K562 (cell line): ENCODE results near the gene LY6G6F. TPM values are rescaled to one million over a fixed set of nuclear protein-coding genes. Genes with fewer than 3 reads are reported as not detected.

Source experiments
- CC2D1A ChIP-seq: fragments of 450-650 bp; IDR thresholded peaks from 2 replicates; pipeline ENCODE4 v1.6.1; 2017; ENCODE audit warnings: mild to moderate bottlenecking
- CCNT2 ChIP-seq: IDR thresholded peaks from 2 replicates; pipeline ENCODE4 v1.6.1; 2011; ENCODE audit warnings: borderline replicate concordance, low read depth, mild to moderate bottlenecking, moderate library complexity, mixed read lengths, low read length; ENCODE audit not compliant: insufficient read length; ENCODE audit errors: extremely low read depth
- FOXJ3 ChIP-seq: sonication (generic); formaldehyde crosslinking; IDR thresholded peaks from 2 replicates; pipeline ENCODE4 v1.4.0; 2020; ENCODE audit warnings: mild to moderate bottlenecking, missing genetic modification reagents
- PPARD ChIP-seq: fragments of 250-450 bp; sonication (Bioruptor Pico); IDR thresholded peaks from 2 replicates; pipeline ENCODE4 v1.8.0; 2022; ENCODE audit warnings: inconsistent platforms, mild to moderate bottlenecking, moderate library complexity
- RB1 ChIP-seq: fragments of 450-650 bp; IDR thresholded peaks from 2 replicates; pipeline ENCODE4 v1.6.1; 2017; ENCODE audit warnings: low read depth, mild to moderate bottlenecking
- RBFOX2 ChIP-seq: fragments of 200-400 bp; formaldehyde crosslinking; IDR thresholded peaks from 2 replicates; pipeline ENCODE4 v1.6.1; 2017; ENCODE audit warnings: low read depth, mild to moderate bottlenecking, low read length, moderate library complexity
- SMARCB1 ChIP-seq: IDR thresholded peaks from 2 replicates; pipeline ENCODE4 v1.6.1; 2011; ENCODE audit warnings: improper control_type of control experiment, low read depth; ENCODE audit not compliant: insufficient read length
- SMARCC2 ChIP-seq: fragments of 450-650 bp; IDR thresholded peaks from 2 replicates; pipeline ENCODE4 v1.6.1; 2017; ENCODE audit warnings: antibody characterized with exemption, moderate library complexity, mild to moderate bottlenecking, low read depth
- ZNF699 ChIP-seq: fragments of 250-450 bp; sonication (Bioruptor Pico); IDR thresholded peaks from 2 replicates; pipeline ENCODE4 v1.8.0; 2021; ENCODE audit warnings: mild to moderate bottlenecking, moderate library complexity; ENCODE audit not compliant: insufficient replicate concordance
- polyA plus RNA-seq, 8 experiments: library from polyadenylated mRNA; depleted of rRNA in 4 of 8; stranded (reverse) in 5 of 8; unstranded in 3 of 8; fragments of >200 nt; fragmentation: Nextera tagmentation in 2 of 8; fragmentation: Illumina TruSeq in 1 of 8; extraction: Ambion mirVana in 2 of 8; extraction: Trizol in 1 of 8; gene quantifications; 2 replicates each; pipeline versions ENCODE4 v1.2.1 to v1.2.3, GENCODE V29; 2011 to 2014; ENCODE audit warnings: inconsistent platforms in 1 of 8, missing spikeins in 1 of 8
- total RNA-seq, 7 experiments: library from RNA; depleted of rRNA in 6 of 7; stranded (reverse); fragments of >200 nt in 6 of 7; fragmentation: Illumina TruSeq in 2 of 7; extraction: Trizol in 2 of 7; gene quantifications; 2 replicates each; pipeline versions ENCODE4 v1.2.1 to v1.2.3, GENCODE V29; 2011 to 2021; ENCODE audit warnings: low replicate concordance in 1 of 7
- TF ChIP-seq, protein P1 (sequence below): IDR thresholded peaks from 2 replicates; pipeline ENCODE4 v1.6.1; 2011; ENCODE audit warnings: borderline replicate concordance, low read depth, mild to moderate bottlenecking, moderate library complexity, low read length; ENCODE audit not compliant: insufficient read depth, poor library complexity, severe bottlenecking
- TF ChIP-seq, protein P2 (sequence below): sonication (generic); formaldehyde crosslinking; IDR thresholded peaks from 2 replicates; pipeline ENCODE4 v1.8.0; 2023; ENCODE audit warnings: missing genetic modification reagents, mild to moderate bottlenecking, borderline replicate concordance
- TF ChIP-seq, protein P3 (sequence below): fragments of 250-450 bp; sonication (Bioruptor Pico); IDR thresholded peaks from 2 replicates; pipeline ENCODE4 v1.5.0; 2021; ENCODE audit warnings: mild to moderate bottlenecking, borderline replicate concordance
- TF ChIP-seq, protein P4 (sequence below), 3 experiments: IDR thresholded peaks in 2 of 3; conservative IDR thresholded peaks in 1 of 3; 2 replicates each; pipeline ENCODE4 v1.5.1; 2011 to 2012; ENCODE audit warnings: low read length in 3 of 3, mild to moderate bottlenecking in 3 of 3, control low read depth in 2 of 3, improper control_type of control experiment in 1 of 3, inconsistent platforms in 1 of 3, low read depth in 1 of 3, mixed read lengths in 1 of 3, moderate library complexity in 1 of 3; ENCODE audit not compliant: insufficient read depth in 2 of 3

Gene LY6G6F
- total and polyA plus RNA-seq, 9 of the 15 experiments (the other 6 are each of a cell fraction or from before 2014, with no cell fraction given) = 0.14 to 0.50 (median 0.28) TPM; not detected in 2

DNA sequence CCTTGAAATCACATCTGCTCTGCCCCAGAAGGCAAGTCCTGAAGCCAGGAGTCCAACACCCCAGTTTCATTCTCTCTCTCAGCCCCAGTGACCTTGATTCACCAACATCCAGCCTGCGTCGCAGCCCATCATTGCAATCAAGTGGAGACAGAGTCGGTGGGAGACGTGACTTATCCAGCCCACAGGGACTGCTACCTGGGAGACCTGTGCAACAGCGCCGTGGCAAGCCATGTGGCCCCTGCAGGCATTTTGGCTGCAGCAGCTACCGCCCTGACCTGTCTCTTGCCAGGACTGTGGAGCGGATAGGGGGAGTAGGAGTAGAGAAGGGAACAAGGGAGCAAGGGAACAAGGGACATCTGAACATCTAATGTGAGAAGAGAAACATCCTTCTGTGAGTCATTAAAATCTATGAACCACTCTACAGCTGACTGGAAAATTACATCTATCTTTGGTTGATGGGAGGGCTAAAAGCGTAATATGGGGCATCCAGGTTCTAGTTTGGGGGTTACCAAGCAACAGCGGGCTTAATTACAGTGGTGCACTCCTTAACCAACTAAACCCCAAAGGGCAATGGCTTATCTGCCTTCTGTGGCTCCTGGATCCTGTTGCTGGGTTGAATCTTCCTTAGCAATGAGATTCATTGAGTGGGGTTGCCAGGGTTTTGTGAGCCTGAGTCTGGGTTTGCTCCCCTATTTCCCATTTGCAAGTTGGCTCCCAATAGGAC lies 11.0 kb downstream of the LY6G6F start (continued):
- TF ChIP-seq, protein P1, sequence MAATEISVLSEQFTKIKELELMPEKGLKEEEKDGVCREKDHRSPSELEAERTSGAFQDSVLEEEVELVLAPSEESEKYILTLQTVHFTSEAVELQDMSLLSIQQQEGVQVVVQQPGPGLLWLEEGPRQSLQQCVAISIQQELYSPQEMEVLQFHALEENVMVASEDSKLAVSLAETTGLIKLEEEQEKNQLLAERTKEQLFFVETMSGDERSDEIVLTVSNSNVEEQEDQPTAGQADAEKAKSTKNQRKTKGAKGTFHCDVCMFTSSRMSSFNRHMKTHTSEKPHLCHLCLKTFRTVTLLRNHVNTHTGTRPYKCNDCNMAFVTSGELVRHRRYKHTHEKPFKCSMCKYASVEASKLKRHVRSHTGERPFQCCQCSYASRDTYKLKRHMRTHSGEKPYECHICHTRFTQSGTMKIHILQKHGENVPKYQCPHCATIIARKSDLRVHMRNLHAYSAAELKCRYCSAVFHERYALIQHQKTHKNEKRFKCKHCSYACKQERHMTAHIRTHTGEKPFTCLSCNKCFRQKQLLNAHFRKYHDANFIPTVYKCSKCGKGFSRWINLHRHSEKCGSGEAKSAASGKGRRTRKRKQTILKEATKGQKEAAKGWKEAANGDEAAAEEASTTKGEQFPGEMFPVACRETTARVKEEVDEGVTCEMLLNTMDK = peak; percentile 92
- no peak for TF ChIP-seq CC2D1A
- TF ChIP-seq RB1 = peak; percentile 25
- peak; percentile 93 for TF ChIP-seq SMARCC2
- TF ChIP-seq, protein P2, sequence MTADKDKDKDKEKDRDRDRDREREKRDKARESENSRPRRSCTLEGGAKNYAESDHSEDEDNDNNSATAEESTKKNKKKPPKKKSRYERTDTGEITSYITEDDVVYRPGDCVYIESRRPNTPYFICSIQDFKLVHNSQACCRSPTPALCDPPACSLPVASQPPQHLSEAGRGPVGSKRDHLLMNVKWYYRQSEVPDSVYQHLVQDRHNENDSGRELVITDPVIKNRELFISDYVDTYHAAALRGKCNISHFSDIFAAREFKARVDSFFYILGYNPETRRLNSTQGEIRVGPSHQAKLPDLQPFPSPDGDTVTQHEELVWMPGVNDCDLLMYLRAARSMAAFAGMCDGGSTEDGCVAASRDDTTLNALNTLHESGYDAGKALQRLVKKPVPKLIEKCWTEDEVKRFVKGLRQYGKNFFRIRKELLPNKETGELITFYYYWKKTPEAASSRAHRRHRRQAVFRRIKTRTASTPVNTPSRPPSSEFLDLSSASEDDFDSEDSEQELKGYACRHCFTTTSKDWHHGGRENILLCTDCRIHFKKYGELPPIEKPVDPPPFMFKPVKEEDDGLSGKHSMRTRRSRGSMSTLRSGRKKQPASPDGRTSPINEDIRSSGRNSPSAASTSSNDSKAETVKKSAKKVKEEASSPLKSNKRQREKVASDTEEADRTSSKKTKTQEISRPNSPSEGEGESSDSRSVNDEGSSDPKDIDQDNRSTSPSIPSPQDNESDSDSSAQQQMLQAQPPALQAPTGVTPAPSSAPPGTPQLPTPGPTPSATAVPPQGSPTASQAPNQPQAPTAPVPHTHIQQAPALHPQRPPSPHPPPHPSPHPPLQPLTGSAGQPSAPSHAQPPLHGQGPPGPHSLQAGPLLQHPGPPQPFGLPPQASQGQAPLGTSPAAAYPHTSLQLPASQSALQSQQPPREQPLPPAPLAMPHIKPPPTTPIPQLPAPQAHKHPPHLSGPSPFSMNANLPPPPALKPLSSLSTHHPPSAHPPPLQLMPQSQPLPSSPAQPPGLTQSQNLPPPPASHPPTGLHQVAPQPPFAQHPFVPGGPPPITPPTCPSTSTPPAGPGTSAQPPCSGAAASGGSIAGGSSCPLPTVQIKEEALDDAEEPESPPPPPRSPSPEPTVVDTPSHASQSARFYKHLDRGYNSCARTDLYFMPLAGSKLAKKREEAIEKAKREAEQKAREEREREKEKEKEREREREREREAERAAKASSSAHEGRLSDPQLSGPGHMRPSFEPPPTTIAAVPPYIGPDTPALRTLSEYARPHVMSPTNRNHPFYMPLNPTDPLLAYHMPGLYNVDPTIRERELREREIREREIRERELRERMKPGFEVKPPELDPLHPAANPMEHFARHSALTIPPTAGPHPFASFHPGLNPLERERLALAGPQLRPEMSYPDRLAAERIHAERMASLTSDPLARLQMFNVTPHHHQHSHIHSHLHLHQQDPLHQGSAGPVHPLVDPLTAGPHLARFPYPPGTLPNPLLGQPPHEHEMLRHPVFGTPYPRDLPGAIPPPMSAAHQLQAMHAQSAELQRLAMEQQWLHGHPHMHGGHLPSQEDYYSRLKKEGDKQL = no peak
- TF ChIP-seq, protein P3, sequence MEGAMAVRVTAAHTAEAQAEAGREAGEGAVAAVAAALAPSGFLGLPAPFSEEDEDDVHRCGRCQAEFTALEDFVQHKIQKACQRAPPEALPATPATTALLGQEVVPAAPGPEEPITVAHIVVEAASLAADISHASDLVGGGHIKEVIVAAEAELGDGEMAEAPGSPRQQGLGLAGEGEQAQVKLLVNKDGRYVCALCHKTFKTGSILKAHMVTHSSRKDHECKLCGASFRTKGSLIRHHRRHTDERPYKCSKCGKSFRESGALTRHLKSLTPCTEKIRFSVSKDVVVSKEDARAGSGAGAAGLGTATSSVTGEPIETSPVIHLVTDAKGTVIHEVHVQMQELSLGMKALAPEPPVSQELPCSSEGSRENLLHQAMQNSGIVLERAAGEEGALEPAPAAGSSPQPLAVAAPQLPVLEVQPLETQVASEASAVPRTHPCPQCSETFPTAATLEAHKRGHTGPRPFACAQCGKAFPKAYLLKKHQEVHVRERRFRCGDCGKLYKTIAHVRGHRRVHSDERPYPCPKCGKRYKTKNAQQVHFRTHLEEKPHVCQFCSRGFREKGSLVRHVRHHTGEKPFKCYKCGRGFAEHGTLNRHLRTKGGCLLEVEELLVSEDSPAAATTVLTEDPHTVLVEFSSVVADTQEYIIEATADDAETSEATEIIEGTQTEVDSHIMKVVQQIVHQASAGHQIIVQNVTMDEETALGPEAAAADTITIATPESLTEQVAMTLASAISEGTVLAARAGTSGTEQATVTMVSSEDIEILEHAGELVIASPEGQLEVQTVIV (CRISPR knock-in tag) = no peak
- peak; percentile 22 for TF ChIP-seq CCNT2
- TF ChIP-seq, protein P4, sequence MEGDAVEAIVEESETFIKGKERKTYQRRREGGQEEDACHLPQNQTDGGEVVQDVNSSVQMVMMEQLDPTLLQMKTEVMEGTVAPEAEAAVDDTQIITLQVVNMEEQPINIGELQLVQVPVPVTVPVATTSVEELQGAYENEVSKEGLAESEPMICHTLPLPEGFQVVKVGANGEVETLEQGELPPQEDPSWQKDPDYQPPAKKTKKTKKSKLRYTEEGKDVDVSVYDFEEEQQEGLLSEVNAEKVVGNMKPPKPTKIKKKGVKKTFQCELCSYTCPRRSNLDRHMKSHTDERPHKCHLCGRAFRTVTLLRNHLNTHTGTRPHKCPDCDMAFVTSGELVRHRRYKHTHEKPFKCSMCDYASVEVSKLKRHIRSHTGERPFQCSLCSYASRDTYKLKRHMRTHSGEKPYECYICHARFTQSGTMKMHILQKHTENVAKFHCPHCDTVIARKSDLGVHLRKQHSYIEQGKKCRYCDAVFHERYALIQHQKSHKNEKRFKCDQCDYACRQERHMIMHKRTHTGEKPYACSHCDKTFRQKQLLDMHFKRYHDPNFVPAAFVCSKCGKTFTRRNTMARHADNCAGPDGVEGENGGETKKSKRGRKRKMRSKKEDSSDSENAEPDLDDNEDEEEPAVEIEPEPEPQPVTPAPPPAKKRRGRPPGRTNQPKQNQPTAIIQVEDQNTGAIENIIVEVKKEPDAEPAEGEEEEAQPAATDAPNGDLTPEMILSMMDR (IDR thresholded peaks at IDR 0.05 in 2 of 3, conservative IDR thresholded peaks at IDR 0.05 in 1 of 3; ENCODE audit: insufficient read depth in 2 of 3, low read depth in 1 of 3, low read length in 3 of 3) = peak; percentile 81 to 93 (median 90)
- TF ChIP-seq SMARCB1 = peak; percentile 59
- TF ChIP-seq FOXJ3 (CRISPR knock-in tag) = no peak
- TF ChIP-seq PPARD = no peak
- TF ChIP-seq RBFOX2 = 0 out of 2 replicates have a peak, but pooled peaks have one; percentile 28
- TF ChIP-seq ZNF699 (CRISPR knock-in tag) = no peak
